GM12801 (cell line): ENCODE results near the gene OR2A25.

ENCODE experiments used
- TF ChIP-seq, protein P1 (sequence below): IDR thresholded peaks from one replicate; pipeline ENCODE4 v1.5.1; 2011; ENCODE audit warnings: control low read depth; ENCODE audit not compliant: insufficient read length; ENCODE audit errors: extremely low read depth

OR2A25 gene

DNA sequence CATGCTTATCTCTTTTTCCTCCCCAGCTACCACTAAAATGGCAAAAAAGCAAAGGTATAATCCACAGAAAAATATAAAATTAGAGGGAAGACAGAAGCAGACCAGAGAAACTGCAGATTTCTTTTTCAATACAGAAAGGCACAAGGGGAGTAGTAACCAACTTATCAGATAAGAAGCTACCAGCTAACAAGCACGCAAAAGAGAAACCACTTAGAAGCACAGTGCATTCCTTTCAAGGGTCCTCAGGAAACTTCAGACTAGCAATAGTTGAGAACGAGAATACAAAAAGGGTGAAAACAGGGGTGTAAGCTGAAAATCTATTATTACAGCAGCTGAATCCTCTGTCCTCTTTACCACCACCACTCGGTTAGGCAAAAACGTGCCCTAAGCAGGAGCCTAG lies 30.7 kb upstream of the OR2A25 start:
- TF ChIP-seq, protein P1, sequence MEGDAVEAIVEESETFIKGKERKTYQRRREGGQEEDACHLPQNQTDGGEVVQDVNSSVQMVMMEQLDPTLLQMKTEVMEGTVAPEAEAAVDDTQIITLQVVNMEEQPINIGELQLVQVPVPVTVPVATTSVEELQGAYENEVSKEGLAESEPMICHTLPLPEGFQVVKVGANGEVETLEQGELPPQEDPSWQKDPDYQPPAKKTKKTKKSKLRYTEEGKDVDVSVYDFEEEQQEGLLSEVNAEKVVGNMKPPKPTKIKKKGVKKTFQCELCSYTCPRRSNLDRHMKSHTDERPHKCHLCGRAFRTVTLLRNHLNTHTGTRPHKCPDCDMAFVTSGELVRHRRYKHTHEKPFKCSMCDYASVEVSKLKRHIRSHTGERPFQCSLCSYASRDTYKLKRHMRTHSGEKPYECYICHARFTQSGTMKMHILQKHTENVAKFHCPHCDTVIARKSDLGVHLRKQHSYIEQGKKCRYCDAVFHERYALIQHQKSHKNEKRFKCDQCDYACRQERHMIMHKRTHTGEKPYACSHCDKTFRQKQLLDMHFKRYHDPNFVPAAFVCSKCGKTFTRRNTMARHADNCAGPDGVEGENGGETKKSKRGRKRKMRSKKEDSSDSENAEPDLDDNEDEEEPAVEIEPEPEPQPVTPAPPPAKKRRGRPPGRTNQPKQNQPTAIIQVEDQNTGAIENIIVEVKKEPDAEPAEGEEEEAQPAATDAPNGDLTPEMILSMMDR, result no peak

DNA sequence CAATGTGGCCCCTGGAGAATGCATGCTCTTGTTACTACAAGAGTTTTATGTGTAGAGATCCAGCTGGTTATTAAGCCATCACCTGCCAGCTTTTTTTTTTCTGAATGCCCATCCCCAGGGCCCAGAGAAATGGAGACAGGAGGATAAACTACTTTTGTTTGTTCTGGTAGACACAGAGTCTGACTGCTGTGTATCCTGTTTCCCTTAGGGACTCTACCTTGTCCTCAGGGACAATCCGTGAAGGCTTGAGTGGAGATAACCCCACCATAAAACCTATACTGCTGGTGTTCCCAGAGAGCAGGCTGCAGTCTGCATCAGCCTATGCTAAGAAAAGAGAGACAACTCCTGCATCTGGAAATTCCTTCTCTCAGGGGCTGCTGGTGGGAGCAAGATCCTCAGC lies 21.0 kb upstream of the OR2A25 start, which contains the start of gene OR2A5:
OR2A5 (plus strand) TSS at position 301 of the 400 bp plus-strand sequence. CDS start 1,454 bp downstream, outside the sequence.
- TF ChIP-seq, protein P1, result no peak

DNA sequence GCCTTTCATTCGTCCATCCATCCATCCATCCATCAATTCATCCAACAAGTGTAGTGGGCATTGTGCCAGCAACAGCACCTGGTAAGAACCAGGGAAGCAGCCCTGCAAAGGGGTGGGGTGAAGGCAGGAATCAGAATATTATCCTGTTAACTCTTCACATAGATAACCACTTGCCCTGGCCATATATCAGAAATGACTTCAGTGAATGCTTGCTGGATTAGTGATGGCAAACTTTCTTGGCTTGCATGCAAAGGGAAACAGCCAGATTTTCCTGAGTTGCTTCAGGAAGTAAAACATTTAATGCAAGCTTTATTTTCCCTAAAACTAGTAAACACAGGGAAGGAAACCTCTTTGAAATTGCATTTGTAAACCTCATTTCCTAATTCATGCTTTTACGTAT lies 20.1 kb upstream of the OR2A25 start:
- TF ChIP-seq, protein P1, result no peak

DNA sequence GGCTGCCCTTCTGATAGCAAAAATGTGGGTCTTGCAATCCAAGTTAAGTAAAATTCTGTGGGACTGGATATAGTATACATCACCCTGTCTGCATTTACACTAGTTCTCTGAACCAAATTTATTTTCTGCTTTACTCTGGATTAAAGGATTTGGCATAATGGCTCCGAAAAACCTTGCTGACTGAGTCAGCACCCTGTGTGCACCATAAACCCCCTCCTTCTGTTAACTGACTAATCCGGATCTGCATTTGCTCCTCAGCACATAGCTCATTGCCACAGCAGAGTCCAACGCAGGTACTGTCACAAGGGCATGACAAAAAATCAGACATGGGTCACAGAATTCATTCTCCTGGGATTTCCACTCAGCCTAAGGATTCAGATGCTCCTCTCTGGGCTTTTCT lies 19.5 kb upstream of the OR2A25 start:
- TF ChIP-seq, protein P1, result no peak

DNA sequence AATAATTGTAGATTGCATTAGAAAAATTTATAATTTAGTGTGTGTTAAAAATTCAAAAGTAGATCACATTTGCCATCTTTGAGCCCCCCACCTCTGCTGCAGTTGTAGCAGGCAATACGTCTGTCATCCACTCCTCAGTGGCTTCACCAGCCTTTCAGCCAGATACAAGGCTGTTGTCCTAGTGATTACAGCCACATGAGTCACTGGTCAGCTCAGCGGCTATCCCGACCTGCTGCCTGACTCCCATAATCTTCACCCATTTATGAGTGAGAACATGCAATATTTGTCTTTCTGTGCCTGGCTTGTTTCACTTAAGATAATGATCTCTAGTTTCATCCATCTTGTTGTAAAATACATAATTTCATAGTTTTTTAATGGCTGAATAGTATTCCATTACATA lies 11.7 kb upstream of the OR2A25 start:
- TF ChIP-seq, protein P1, result no peak

DNA sequence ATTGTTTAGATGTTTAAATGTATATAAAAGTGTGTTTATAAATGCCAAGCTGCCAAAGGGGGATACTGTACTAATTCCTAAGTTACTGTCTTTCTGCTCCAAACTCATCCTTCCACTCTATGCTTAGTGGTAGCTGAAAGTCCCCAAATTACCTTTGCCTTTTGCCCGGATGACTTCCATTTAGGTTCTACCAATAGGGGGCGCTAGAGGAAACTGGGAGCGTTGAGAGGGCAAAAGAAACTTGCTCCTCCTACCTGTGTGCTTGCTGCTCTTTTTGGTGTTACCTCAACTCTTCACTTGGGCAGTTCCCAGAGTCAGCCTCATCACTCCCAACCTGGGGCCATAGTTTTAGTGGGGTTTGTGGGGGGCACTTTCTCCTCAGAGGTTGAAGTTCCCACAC lies 5.9 kb upstream of the OR2A25 start:
- TF ChIP-seq, protein P1, result no peak

DNA sequence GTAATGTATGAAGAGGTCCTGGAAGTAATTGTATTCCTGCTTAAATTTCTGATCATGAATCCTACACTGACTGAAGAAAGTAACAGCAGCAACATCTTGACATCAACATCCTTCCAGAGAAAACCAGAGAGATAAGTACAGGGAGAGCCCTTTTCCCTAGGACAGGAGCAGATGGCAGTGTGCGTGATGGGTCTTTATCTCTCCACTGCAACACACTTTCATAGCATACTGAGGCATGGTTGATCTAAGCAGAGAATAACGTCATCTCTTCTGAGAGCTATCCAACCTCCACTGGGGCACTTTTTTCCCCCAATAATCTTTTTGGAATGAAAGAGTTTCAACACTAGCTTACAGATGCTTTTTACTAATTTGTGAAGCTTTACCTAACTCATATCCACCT lies 342 bp downstream of the OR2A25 start:
- TF ChIP-seq, protein P1, result no peak

DNA sequence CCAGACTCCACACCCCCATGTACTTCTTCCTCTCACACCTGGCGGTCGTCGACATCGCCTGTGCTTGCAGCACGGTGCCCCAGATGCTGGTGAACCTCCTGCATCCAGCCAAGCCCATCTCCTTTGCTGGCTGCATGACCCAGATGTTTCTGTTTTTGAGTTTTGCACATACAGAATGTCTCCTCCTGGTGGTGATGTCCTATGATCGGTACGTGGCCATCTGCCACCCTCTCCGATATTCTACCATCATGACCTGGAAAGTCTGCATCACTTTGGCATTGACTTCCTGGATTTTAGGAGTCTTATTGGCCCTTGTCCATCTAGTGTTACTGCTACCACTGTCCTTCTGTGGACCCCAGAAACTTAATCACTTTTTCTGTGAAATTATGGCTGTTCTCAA lies 4.8 kb downstream of the OR2A25 start:
- TF ChIP-seq, protein P1, result no peak
